ENCODE measurements around the gene HIBADH. TPM values are rescaled to one million over a fixed set of nuclear protein-coding genes. Genes with fewer than 3 reads are reported as not detected.
"Not testable (repeated sequence)": the region's sequence is repeated elsewhere in the genome, so short reads cannot be mapped to it uniquely, and the experiment has no call there.

The HIBADH gene
- total and polyA plus RNA-seq, 2 of the 4 experiments (the other 2 are of a cell fraction) = 36.6 to 52.5 TPM

GRCh38 chr7:27677912-27678612 lies 15.4 kb upstream of the HIBADH start (continued):
- TF ChIP-seq MAZ (IDR thresholded peaks at IDR 0.05; ENCODE audit: borderline replicate concordance, low read depth, low read length) = no peak
- TF ChIP-seq, protein P1, sequence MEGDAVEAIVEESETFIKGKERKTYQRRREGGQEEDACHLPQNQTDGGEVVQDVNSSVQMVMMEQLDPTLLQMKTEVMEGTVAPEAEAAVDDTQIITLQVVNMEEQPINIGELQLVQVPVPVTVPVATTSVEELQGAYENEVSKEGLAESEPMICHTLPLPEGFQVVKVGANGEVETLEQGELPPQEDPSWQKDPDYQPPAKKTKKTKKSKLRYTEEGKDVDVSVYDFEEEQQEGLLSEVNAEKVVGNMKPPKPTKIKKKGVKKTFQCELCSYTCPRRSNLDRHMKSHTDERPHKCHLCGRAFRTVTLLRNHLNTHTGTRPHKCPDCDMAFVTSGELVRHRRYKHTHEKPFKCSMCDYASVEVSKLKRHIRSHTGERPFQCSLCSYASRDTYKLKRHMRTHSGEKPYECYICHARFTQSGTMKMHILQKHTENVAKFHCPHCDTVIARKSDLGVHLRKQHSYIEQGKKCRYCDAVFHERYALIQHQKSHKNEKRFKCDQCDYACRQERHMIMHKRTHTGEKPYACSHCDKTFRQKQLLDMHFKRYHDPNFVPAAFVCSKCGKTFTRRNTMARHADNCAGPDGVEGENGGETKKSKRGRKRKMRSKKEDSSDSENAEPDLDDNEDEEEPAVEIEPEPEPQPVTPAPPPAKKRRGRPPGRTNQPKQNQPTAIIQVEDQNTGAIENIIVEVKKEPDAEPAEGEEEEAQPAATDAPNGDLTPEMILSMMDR (conservative IDR thresholded peaks at IDR 0.05; ENCODE audit: low read depth, low read length) = no peak

DNA sequence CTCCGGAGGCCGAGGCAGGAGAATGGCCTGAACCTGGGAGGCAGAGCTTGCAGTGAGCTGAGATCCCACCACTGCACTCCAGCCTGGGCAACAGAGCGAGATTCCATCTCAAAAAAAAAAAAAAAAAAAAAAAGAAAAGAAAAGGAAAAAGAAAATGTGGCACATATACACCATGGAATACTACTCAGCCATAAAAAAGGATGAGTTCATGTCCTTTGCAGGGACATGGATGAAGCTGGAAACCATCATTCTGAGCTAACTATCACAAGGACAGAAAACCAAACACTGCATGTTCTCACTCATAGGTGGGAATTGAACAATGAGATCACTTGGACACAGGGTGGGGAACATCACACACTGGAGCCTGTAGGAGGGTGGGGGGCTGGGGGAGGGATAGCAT lies 11.4 kb upstream of the HIBADH start:
- H3K9ac ChIP-seq (ENCODE audit: low read depth, low read length); H3K36me3 ChIP-seq (ENCODE audit: control insufficient read depth, insufficient read depth, low read length); H3K27me3 ChIP-seq (ENCODE audit: control insufficient read depth, insufficient read depth, low read length); H2AK9ac ChIP-seq (replicated peaks; ENCODE audit: low read depth, low read length, poor library complexity); H2AK5ac ChIP-seq (ENCODE audit: low read depth, low read length); H3K4ac ChIP-seq (ENCODE audit: low read depth, low read length); H4K8ac ChIP-seq (ENCODE audit: low read depth in 2 of 2, low read length in 2 of 2); POLR2A ChIA-PET (ENCODE audit: unreplicated experiment); DNase-seq; H3K18ac ChIP-seq (ENCODE audit: low read depth, low read length); H3K4me2 ChIP-seq (ENCODE audit: low read depth, low read length); H3K14ac ChIP-seq (replicated peaks; ENCODE audit: low read depth, low read length); H4K20me1 ChIP-seq (ENCODE audit: insufficient read depth, low read length); H3K9me3 ChIP-seq (ENCODE audit: control insufficient read depth, insufficient read depth, low read length); H4K91ac ChIP-seq (ENCODE audit: insufficient read depth, low read depth, low read length); H4K5ac ChIP-seq (ENCODE audit: low read depth, low read length); ATAC-seq (ENCODE audit: low read depth); dilution Hi-C loops (cut with HindIII; ENCODE audit: low sequenced_read_pairs, unreplicated experiment); H3K4me3 ChIP-seq (ENCODE audit: insufficient read depth, low read depth, low read length); H2AFZ ChIP-seq (replicated peaks; ENCODE audit: low read length, poor library complexity); H3K9me1 ChIP-seq (ENCODE audit: insufficient read depth, low read length); H3K79me1 ChIP-seq (ENCODE audit: low read depth in 1 of 2, low read length in 2 of 2); H3K56ac ChIP-seq (ENCODE audit: extremely low read depth, insufficient read depth, low read length); in situ Hi-C loops (cut with MboI; ENCODE audit: low sequenced_read_pairs); H2BK15ac ChIP-seq (ENCODE audit: low read depth, low read length); H2BK5ac ChIP-seq (ENCODE audit: low read depth, low read length, poor library complexity, severe bottlenecking); intact Hi-C loops (cut with micrococcal nuclease); H3K27ac ChIP-seq (ENCODE audit: insufficient read depth, low read length); CTCF ChIA-PET; BruUV-seq (replicated peaks); H2BK20ac ChIP-seq (ENCODE audit: low read depth, low read length); H2BK120ac ChIP-seq (ENCODE audit: low read depth, low read length); H3K23ac ChIP-seq (ENCODE audit: low read depth, low read length): not testable (repeated sequence)
- WGBS, 2 experiments (ENCODE audit: extremely low coverage in 2 of 2, insufficient read length in 1 of 2) = no CpG with 5 or more reads among the region's 3 CpGs
- H3K4me1 ChIP-seq (ENCODE audit: control insufficient read depth, insufficient read depth, low read length) = peaks cover 14% of the 10 kb centered on the region

Measured in IMR-90 (cell line).